Thyroid gland (tissue), 4 donors: ENCODE measurements around the gene COQ2.

ENCODE experiments used
- POLR2A ChIP-seq, 2 donors: fragments of 450-650 bp; IDR thresholded peaks; one replicate each; pipeline ENCODE4 v1.6.1; 2017; ENCODE audit warnings: antibody characterized with exemption in 2 of 2, mild to moderate bottlenecking in 2 of 2, moderate library complexity in 1 of 2
- TF ChIP-seq, protein P1 (sequence below), 6 experiments: fragments of 200-600 bp in 3 of 6; fragments of 450-650 bp in 3 of 6; sonication (generic) in 3 of 6; IDR thresholded peaks; one replicate each; pipeline ENCODE4 v1.5.1; 2016 to 2019; ENCODE audit warnings: antibody characterized with exemption in 6 of 6, mild to moderate bottlenecking in 2 of 6, inconsistent platforms in 1 of 6, moderate library complexity in 1 of 6

DNA sequence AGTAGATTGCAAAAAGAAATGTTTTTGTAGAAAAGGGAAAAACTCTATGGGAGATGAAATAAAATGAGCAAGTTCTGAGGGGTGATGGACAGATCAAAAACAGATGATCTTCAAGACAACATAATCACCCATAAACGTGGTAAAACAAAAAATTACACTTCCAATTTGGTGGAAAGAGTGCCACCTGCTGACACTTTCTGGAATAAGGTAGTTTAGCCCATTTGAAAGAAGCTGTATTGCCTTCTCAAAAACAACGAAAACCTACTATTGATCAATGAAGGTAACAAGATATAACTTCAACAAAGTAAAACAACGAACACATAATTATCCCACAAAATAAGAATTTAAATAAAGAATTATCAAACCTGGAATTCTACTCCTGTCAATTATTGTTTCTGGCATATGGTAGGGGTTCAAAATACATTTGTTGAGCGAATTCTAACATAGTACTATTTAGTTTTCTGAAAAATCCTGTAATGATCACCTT is 2.5 kb downstream of the COQ2 start:
- TF ChIP-seq, protein P1, sequence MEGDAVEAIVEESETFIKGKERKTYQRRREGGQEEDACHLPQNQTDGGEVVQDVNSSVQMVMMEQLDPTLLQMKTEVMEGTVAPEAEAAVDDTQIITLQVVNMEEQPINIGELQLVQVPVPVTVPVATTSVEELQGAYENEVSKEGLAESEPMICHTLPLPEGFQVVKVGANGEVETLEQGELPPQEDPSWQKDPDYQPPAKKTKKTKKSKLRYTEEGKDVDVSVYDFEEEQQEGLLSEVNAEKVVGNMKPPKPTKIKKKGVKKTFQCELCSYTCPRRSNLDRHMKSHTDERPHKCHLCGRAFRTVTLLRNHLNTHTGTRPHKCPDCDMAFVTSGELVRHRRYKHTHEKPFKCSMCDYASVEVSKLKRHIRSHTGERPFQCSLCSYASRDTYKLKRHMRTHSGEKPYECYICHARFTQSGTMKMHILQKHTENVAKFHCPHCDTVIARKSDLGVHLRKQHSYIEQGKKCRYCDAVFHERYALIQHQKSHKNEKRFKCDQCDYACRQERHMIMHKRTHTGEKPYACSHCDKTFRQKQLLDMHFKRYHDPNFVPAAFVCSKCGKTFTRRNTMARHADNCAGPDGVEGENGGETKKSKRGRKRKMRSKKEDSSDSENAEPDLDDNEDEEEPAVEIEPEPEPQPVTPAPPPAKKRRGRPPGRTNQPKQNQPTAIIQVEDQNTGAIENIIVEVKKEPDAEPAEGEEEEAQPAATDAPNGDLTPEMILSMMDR (IDR thresholded peaks at IDR 0.05), result peak; percentile 38 to 73 (median 65)
- no peak for TF ChIP-seq POLR2A (IDR thresholded peaks at IDR 0.05)
